Stimulated activated CD4-positive, alpha-beta T cell treated with anti-CD3 and anti-CD28 coated beads, TNF-alpha, amount 100 ng/mL, for 4 hours (primary cell): ENCODE measurements around the gene TMEM178A.
"Not testable (repeated sequence)": the region's sequence is repeated elsewhere in the genome, so short reads cannot be mapped to it uniquely, and the experiment has no call there.

Experiments
- DNase-seq, 3 experiments: peaks; one replicate each; pipeline ENCODE4 v3.0.0-alpha.2; 2020; ENCODE audit warnings: low read depth in 3 of 3

Gene TMEM178A

GRCh38 chr2:39665811-39666490, at the start of gene TMEM178A:
Gene TMEM178A (plus strand): TSS chr2:39665917. CDS start chr2:39665975, 58 bp downstream.
- DNase-seq, result no peak

- DNase-seq, result no peak
Measured at GRCh38 chr2:39618236-39618635, 47.5 kb upstream of the TMEM178A start.

- DNase-seq, result no peak
Measured at GRCh38 chr2:39618736-39619135, 47.0 kb upstream of the TMEM178A start.

GRCh38 chr2:39620067-39620466, 45.6 kb upstream of the TMEM178A start:
- no peak for DNase-seq

- no peak for DNase-seq
Measured at GRCh38 chr2:39621596-39621995, 44.1 kb upstream of the TMEM178A start.

- DNase-seq, result no peak
Measured at GRCh38 chr2:39622860-39623259, 42.9 kb upstream of the TMEM178A start.

GRCh38 chr2:39623917-39624316, 41.8 kb upstream of the TMEM178A start:
- no peak for DNase-seq

- DNase-seq, result no peak
Measured at GRCh38 chr2:39625193-39625926, 40.4 kb upstream of the TMEM178A start.

- no peak for DNase-seq
Measured at GRCh38 chr2:39625927-39626270, 39.8 kb upstream of the TMEM178A start.

- DNase-seq, result not testable (repeated sequence)
Measured at GRCh38 chr2:39628346-39628745, 37.4 kb upstream of the TMEM178A start.

GRCh38 chr2:39629646-39630045, 36.1 kb upstream of the TMEM178A start:
- no peak for DNase-seq

GRCh38 chr2:39631256-39631655, 34.5 kb upstream of the TMEM178A start:
- no peak for DNase-seq

- DNase-seq, result no peak
Measured at GRCh38 chr2:39631718-39632117, 34.0 kb upstream of the TMEM178A start.

- DNase-seq, result no peak
Measured at GRCh38 chr2:39632876-39633275, 32.8 kb upstream of the TMEM178A start.

- no peak for DNase-seq
Measured at GRCh38 chr2:39636306-39636705, 29.4 kb upstream of the TMEM178A start.

- DNase-seq, result no peak
Measured at GRCh38 chr2:39638581-39638980, 27.1 kb upstream of the TMEM178A start.

GRCh38 chr2:39640107-39640506, 25.6 kb upstream of the TMEM178A start:
- no peak for DNase-seq

GRCh38 chr2:39640681-39641080, 25.0 kb upstream of the TMEM178A start:
- DNase-seq, result no peak

- DNase-seq, result no peak
Measured at GRCh38 chr2:39641635-39642034, 24.1 kb upstream of the TMEM178A start.

GRCh38 chr2:39642051-39642718, 23.5 kb upstream of the TMEM178A start:
- DNase-seq, result no peak

GRCh38 chr2:39645826-39646225, 19.9 kb upstream of the TMEM178A start:
- no peak for DNase-seq

- DNase-seq, result no peak
Measured at GRCh38 chr2:39646267-39646666, 19.4 kb upstream of the TMEM178A start.
